ENCODE measurements around the gene STK32C. TPM values are rescaled to one million over a fixed set of nuclear protein-coding genes. Genes with fewer than 3 reads are reported as not detected.
"Not testable (repeated sequence)": the region's sequence is repeated elsewhere in the genome, so short reads cannot be mapped to it uniquely, and the experiment has no call there.

The STK32C gene
- total RNA-seq, 2 donors from 2014 or later, result 12.6 to 20.6 TPM

DNA sequence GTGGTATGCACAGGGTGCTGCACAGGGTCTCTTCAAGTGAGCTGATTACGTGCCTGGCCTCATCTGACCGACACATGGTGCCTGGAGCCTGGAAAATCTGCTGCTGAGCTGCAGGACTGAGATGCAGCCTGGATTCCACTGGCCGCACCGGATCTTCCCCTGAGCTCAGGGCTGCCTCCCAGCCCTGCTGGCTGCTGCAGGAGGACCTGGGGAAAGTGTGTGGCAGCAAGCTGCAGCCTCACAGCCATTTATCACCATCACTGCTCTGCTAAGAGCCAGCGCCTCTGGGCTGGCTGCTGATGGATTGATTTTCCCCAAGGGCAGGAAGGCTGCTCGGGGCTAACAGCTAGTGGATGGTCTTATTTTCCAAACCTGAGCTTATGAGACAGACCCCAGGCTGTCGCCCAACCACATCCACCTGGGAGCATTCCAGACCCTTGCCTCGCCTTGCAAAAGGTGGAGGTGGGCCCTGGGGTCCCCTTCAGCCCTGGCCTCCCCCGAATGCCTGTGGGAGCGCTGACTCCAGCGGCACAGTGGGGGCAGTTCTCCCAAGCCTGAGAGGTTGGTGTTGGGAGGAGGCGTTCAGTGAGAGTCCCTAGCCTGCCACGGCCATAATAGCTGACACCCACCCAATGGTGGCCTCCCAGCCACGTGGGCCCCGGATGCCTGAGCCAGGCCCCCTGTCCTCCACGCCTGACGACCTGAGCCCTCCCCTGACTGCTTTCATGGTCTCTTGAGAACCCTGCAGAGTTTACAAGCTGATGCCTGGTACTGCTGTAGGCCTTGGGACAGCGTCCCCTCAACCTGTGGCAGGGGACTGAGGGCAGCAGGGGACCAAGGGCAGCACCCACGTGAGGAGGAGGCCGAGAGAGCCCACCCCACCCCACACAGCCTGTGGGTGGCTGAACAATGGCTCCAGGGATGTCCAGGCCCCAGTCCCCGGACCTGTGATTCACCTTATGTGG, 38.2 kb downstream of the STK32C start:
- Mint-ChIP-seq H3K4me1 (peaks cover 24% of the 10 kb centered on the region), H3K27me3 (no peaks in the 10 kb centered on the region), H3K27ac (no peak overlapping the region), H3K9me3 (no peaks in the 10 kb centered on the region), H3K4me3 (no peak overlapping the region), H3K36me3 (ENCODE audit: low read depth) (no peaks in the 10 kb centered on the region)
- no peak for ATAC-seq (replicated peaks)

- H3K27me3 Mint-ChIP-seq; H3K9me3 Mint-ChIP-seq; H3K36me3 Mint-ChIP-seq (ENCODE audit: low read depth); ATAC-seq (replicated peaks); H3K27ac Mint-ChIP-seq; H3K4me3 Mint-ChIP-seq: not testable (repeated sequence)
- peaks cover 18% of the 10 kb centered on the region for H3K4me1 Mint-ChIP-seq
Measured at GRCh38 chr10:132267916-132268315, 39.8 kb downstream of the STK32C start.

GRCh38 chr10:132266594-132267161, 41.1 kb downstream of the STK32C start:
- Mint-ChIP-seq H3K4me1 (peaks cover 18% of the 10 kb centered on the region), H3K4me3 (peak overlapping the region; percentile 41), H3K36me3 (ENCODE audit: low read depth) (no peaks in the 10 kb centered on the region), H3K27ac (peak overlapping the region; percentile 60), H3K27me3 (no peaks in the 10 kb centered on the region), H3K9me3 (no peaks in the 10 kb centered on the region)
- peak; percentile 69 for ATAC-seq (replicated peaks)

DNA sequence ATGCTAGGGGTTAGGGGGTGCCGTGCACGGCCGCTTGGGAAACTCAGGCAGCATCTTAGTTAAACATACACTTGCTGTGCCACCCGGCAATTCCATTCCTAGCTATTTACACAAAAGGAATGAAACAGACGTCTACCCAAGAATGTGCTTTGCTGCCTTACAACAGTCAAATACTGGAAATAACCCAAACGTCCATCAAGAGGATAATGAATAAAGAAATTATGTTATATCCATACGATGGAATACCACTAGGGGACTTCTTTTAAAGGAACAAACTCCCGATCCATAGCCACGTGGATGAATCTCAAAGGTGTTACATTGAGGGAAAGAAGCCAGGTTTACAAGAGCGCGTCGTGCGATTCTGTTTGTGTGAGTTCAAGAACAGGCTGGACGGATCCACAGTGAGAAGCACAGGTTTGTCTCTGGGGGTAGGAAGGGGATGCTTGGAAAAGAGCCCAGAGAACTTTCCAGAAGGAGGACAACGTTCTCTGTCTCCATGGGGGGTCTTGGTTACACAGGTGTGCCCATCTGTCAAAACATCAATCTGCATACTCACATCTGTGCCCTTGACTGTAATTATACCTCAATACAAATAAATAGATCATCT, 41.8 kb downstream of the STK32C start:
- peaks cover 22% of the 10 kb centered on the region for H3K4me1 Mint-ChIP-seq
- H3K27me3 Mint-ChIP-seq, result no peaks in the 10 kb centered on the region
- peak overlapping the region; percentile 41 for H3K4me3 Mint-ChIP-seq
- no peaks in the 10 kb centered on the region for H3K36me3 Mint-ChIP-seq (ENCODE audit: low read depth)
- no peak for ATAC-seq (replicated peaks)
- H3K27ac Mint-ChIP-seq, result peak overlapping the region; percentile 60
- no peaks in the 10 kb centered on the region for H3K9me3 Mint-ChIP-seq

- Mint-ChIP-seq H3K27me3 (no peaks in the 10 kb centered on the region), H3K4me3 (no peak overlapping the region), H3K9me3 (no peaks in the 10 kb centered on the region), H3K4me1 (peaks cover 23% of the 10 kb centered on the region), H3K36me3 (ENCODE audit: low read depth) (no peaks in the 10 kb centered on the region), H3K27ac (peak overlapping the region; percentile 38)
- no peak for ATAC-seq (replicated peaks)
Measured at GRCh38 chr10:132264966-132265889, 42.5 kb downstream of the STK32C start.

DNA sequence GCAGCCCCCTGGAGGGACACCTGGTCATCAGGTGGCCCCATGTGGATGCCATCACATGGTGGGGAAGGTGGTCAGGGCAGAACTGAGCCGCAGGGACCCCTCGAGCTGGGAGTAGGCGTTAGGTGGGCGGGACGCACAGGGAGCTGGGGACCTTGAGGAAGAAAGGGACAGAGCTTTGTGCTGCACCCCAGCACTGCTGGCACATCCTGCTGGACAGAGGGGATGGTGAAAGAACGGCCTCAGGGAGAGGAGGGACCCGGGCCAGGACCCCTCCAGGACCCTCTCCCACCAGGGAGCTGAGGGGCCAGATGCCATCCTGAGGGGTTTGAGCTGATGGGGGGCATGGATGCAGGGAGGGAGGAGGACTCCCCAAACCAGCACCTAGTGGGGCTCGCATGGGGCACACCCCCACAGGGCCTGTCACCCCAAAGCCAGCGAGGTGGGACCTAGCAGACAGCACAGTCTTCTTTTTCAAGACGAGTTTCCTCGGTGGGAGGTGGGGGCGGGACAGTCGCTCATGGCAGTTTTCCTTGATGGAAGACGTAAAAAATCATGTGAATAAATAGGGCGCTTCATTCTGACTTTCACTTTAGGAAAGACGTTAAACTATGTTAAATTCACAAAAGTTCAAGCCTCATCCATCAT, 43.3 kb downstream of the STK32C start:
- no peaks in the 10 kb centered on the region for H3K36me3 Mint-ChIP-seq (ENCODE audit: low read depth)
- no peaks in the 10 kb centered on the region for H3K27me3 Mint-ChIP-seq
- peaks cover 23% of the 10 kb centered on the region for H3K4me1 Mint-ChIP-seq
- no peak overlapping the region for H3K27ac Mint-ChIP-seq
- no peaks in the 10 kb centered on the region for H3K9me3 Mint-ChIP-seq
- H3K4me3 Mint-ChIP-seq, result no peak overlapping the region
- ATAC-seq (replicated peaks), result no peak

GRCh38 chr10:132263866-132264265, 43.9 kb downstream of the STK32C start:
- Mint-ChIP-seq H3K4me3 (no peak overlapping the region), H3K36me3 (ENCODE audit: low read depth) (no peaks in the 10 kb centered on the region), H3K9me3 (no peaks in the 10 kb centered on the region), H3K27me3 (no peaks in the 10 kb centered on the region), H3K4me1 (peaks cover 23% of the 10 kb centered on the region), H3K27ac (no peak overlapping the region)
- no peak for ATAC-seq (replicated peaks)

- peaks cover 5% of the 10 kb centered on the region for H3K4me1 Mint-ChIP-seq
- H3K4me3 Mint-ChIP-seq, result no peak overlapping the region
- no peaks in the 10 kb centered on the region for H3K9me3 Mint-ChIP-seq
- no peak for ATAC-seq (replicated peaks)
- H3K27me3 Mint-ChIP-seq, result no peaks in the 10 kb centered on the region
- H3K27ac Mint-ChIP-seq, result no peak overlapping the region
- no peaks in the 10 kb centered on the region for H3K36me3 Mint-ChIP-seq (ENCODE audit: low read depth)
Measured at GRCh38 chr10:132259702-132260482, 47.9 kb downstream of the STK32C start.

GRCh38 chr10:132258423-132258822, 49.3 kb downstream of the STK32C start:
- no peak overlapping the region for H3K4me3 Mint-ChIP-seq
- no peaks in the 10 kb centered on the region for H3K27me3 Mint-ChIP-seq
- no peak overlapping the region for H3K27ac Mint-ChIP-seq
- no peak for ATAC-seq (replicated peaks)
- H3K36me3 Mint-ChIP-seq (ENCODE audit: low read depth), result no peaks in the 10 kb centered on the region
- H3K4me1 Mint-ChIP-seq, result peaks cover 5% of the 10 kb centered on the region
- H3K9me3 Mint-ChIP-seq, result no peaks in the 10 kb centered on the region

DNA sequence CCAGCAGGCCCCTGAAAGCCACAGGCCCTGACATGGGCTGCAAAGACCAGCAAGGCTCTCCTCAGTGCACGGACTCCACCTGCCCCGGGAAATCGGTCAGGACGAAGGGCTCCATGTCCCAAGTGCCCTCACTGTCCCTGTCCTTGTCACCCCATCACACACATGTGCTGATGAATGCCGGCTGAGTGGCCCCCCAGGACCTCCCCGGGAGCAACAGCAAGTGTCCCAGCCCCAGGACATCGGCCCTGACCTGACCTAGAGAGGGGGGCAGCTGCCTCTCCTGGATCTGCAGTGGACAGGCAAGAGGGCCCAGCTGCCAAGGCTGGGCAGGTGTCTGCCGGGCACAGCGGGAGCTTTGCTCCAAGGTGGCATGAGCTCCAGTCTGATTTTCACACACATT, 49.8 kb downstream of the STK32C start:
- ATAC-seq (replicated peaks), result no peak
- Mint-ChIP-seq H3K27ac (no peak overlapping the region), H3K36me3 (ENCODE audit: low read depth) (no peaks in the 10 kb centered on the region)

GRCh38 chr10:132257271-132257670, 50.5 kb downstream of the STK32C start:
- H3K27me3 Mint-ChIP-seq, result no peaks in the 10 kb centered on the region
- H3K4me1 Mint-ChIP-seq, result peaks cover 5% of the 10 kb centered on the region
- peak; percentile 85 for ATAC-seq (replicated peaks)
- no peaks in the 10 kb centered on the region for H3K36me3 Mint-ChIP-seq (ENCODE audit: low read depth)
- no peaks in the 10 kb centered on the region for H3K9me3 Mint-ChIP-seq
- no peak overlapping the region for H3K4me3 Mint-ChIP-seq
- no peak overlapping the region for H3K27ac Mint-ChIP-seq

More for the DNA sequence above, 49.8 kb downstream of the STK32C start:
- Mint-ChIP-seq H3K4me1 (peaks cover 5% of the 10 kb centered on the region), H3K27me3 (no peaks in the 10 kb centered on the region), H3K4me3 (no peak overlapping the region), H3K9me3 (no peaks in the 10 kb centered on the region)

GRCh38 chr10:132256866-132257265, 50.9 kb downstream of the STK32C start:
- Mint-ChIP-seq H3K36me3 (ENCODE audit: low read depth) (no peaks in the 10 kb centered on the region), H3K9me3 (no peaks in the 10 kb centered on the region), H3K4me1 (peaks cover 5% of the 10 kb centered on the region), H3K4me3 (no peak overlapping the region), H3K27ac (no peak overlapping the region), H3K27me3 (no peaks in the 10 kb centered on the region)
- no peak for ATAC-seq (replicated peaks)

All from activated T-helper 17 cell treated with anti-CD3 and anti-CD28 coated beads, Interleukin-2, amount 50 U/mL, for 72 hours (primary cell).